ENCODE measurements around the gene CDH5. TPM values are rescaled to one million over a fixed set of nuclear protein-coding genes. Genes with fewer than 3 reads are reported as not detected.

CDH5 gene
- total and polyA plus RNA-seq, 2 of the 13 experiments (the other 11 are each of a cell fraction or from before 2014, with no cell fraction given), result 0.71 to 1.1 TPM

GRCh38 chr16:66326991-66327513 lies 39.4 kb upstream of the CDH5 start (continued):
- TF ChIP-seq SP140L (CRISPR knock-in tag; IDR thresholded peaks at IDR 0.05; ENCODE audit: borderline replicate concordance), result no peak
- peak; percentile 26; the same call in 1 of the 2 replicates for TF ChIP-seq HMG20A (CRISPR knock-in tag; IDR thresholded peaks at IDR 0.05; ENCODE audit: borderline replicate concordance)
- no peak for TF ChIP-seq SSRP1 (CRISPR knock-in tag; IDR thresholded peaks at IDR 0.05)
- TF ChIP-seq ZNF772 (CRISPR knock-in tag; IDR thresholded peaks at IDR 0.05), result peak; percentile 80; the same call in 1 of the 2 replicates
- peak; percentile 26; the same call in 1 of the 2 replicates for TF ChIP-seq MED1 (CRISPR knock-in tag; IDR thresholded peaks at IDR 0.05)
- TF ChIP-seq, protein P1, sequence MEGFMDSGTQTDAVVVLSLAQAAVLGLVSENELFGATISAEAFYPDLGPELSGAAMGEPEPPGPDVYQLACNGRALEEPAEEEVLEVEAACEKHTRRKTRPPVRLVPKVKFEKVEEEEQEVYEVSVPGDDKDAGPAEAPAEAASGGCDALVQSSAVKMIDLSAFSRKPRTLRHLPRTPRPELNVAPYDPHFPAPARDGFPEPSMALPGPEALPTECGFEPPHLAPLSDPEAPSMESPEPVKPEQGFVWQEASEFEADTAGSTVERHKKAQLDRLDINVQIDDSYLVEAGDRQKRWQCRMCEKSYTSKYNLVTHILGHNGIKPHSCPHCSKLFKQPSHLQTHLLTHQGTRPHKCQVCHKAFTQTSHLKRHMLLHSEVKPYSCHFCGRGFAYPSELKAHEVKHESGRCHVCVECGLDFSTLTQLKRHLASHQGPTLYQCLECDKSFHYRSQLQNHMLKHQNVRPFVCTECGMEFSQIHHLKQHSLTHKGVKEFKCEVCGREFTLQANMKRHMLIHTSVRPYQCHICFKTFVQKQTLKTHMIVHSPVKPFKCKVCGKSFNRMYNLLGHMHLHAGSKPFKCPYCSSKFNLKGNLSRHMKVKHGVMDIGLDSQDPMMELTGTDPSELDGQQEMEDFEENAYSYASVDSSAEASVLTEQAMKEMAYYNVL (CRISPR knock-in tag; IDR thresholded peaks at IDR 0.05; ENCODE audit: borderline replicate concordance), result peak; percentile 82
- no peak for TF ChIP-seq ZNF225 (CRISPR knock-in tag; IDR thresholded peaks at IDR 0.05)
- TF ChIP-seq ATF3 (CRISPR knock-in tag; IDR thresholded peaks at IDR 0.05), result 0 out of 2 replicates have a peak, but pooled peaks have one; percentile 43
- TF ChIP-seq ZNF20 (CRISPR knock-in tag; IDR thresholded peaks at IDR 0.05), result no peak
- TF ChIP-seq HOMEZ (CRISPR knock-in tag; IDR thresholded peaks at IDR 0.05; ENCODE audit: low read depth), result 0 out of 2 replicates have a peak, but pooled peaks have one; percentile 34
- peak; percentile 76; the same call in 1 of the 2 replicates for TF ChIP-seq FOXC1 (CRISPR knock-in tag; IDR thresholded peaks at IDR 0.05; ENCODE audit: borderline replicate concordance)
- no peak for TF ChIP-seq PHF5A (CRISPR knock-in tag; IDR thresholded peaks at IDR 0.05; ENCODE audit: low read depth, unreplicated experiment)
- no peak for TF ChIP-seq TBP (CRISPR knock-in tag; IDR thresholded peaks at IDR 0.05)
- TF ChIP-seq, protein P2, sequence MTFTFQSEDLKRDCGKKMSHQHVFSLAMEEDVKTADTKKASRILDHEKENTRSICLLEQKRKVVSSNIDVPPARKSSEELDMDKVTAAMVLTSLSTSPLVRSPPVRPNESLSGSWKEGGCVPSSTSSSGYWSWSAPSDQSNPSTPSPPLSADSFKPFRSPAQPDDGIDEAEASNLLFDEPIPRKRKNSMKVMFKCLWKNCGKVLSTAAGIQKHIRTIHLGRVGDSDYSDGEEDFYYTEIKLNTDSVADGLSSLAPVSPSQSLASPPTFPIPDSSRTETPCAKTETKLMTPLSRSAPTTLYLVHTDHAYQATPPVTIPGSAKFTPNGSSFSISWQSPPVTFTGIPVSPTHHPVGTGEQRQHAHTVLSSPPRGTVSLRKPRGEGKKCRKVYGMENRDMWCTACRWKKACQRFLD (CRISPR knock-in tag; IDR thresholded peaks at IDR 0.05; ENCODE audit: borderline replicate concordance), result 0 out of 2 replicates have a peak, but pooled peaks have one; percentile 36
- TF ChIP-seq ISL2 (CRISPR knock-in tag; IDR thresholded peaks at IDR 0.05), result peak; percentile 64
- TF ChIP-seq, protein P3, sequence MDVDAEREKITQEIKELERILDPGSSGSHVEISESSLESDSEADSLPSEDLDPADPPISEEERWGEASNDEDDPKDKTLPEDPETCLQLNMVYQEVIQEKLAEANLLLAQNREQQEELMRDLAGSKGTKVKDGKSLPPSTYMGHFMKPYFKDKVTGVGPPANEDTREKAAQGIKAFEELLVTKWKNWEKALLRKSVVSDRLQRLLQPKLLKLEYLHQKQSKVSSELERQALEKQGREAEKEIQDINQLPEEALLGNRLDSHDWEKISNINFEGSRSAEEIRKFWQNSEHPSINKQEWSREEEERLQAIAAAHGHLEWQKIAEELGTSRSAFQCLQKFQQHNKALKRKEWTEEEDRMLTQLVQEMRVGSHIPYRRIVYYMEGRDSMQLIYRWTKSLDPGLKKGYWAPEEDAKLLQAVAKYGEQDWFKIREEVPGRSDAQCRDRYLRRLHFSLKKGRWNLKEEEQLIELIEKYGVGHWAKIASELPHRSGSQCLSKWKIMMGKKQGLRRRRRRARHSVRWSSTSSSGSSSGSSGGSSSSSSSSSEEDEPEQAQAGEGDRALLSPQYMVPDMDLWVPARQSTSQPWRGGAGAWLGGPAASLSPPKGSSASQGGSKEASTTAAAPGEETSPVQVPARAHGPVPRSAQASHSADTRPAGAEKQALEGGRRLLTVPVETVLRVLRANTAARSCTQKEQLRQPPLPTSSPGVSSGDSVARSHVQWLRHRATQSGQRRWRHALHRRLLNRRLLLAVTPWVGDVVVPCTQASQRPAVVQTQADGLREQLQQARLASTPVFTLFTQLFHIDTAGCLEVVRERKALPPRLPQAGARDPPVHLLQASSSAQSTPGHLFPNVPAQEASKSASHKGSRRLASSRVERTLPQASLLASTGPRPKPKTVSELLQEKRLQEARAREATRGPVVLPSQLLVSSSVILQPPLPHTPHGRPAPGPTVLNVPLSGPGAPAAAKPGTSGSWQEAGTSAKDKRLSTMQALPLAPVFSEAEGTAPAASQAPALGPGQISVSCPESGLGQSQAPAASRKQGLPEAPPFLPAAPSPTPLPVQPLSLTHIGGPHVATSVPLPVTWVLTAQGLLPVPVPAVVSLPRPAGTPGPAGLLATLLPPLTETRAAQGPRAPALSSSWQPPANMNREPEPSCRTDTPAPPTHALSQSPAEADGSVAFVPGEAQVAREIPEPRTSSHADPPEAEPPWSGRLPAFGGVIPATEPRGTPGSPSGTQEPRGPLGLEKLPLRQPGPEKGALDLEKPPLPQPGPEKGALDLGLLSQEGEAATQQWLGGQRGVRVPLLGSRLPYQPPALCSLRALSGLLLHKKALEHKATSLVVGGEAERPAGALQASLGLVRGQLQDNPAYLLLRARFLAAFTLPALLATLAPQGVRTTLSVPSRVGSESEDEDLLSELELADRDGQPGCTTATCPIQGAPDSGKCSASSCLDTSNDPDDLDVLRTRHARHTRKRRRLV (CRISPR knock-in tag; IDR thresholded peaks at IDR 0.05), result peak; percentile 64; the same call in 1 of the 2 replicates
- no peak for TF ChIP-seq CSRNP1 (CRISPR knock-in tag; IDR thresholded peaks at IDR 0.05)
- TF ChIP-seq ZNF124 (CRISPR knock-in tag; IDR thresholded peaks at IDR 0.05), result peak; percentile 76; the same call in 1 of the 2 replicates

Data from HepG2 (cell line).